GM19025 (cell line): ENCODE measurements around the gene MAMDC2.

Source experiments
- ATAC-seq: cut with Tn5 transposase; IDR thresholded peaks from one replicate; pipeline ENCODE4 v1.9.1; 2021; ENCODE audit warnings: mild to moderate bottlenecking, low read depth, moderate library complexity; ENCODE audit not compliant: unreplicated experiment

MAMDC2 gene

DNA sequence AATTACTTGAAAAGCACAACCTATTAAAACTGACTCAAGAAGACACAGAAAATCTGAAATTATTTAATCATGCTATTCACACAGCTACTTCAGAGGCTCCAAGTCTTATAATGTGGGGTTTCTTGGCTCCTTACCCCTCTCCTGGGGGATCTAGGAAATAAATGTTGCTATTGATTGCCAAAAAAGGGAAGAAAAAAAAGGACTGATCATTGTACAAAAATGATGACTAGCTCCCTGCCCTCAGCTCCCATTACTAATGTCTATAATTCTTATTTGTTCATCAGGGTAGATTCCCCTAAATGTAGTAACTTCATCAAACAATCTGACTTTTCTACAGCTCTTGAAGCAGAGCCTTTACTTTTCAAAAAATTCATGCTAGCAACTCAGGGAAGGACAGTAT is 211.8 kb downstream of the MAMDC2 start:
- ATAC-seq, result no peak

- ATAC-seq, result no peak
Observed at GRCh38 chr9:70256123-70256551, 212.5 kb downstream of the MAMDC2 start.

GRCh38 chr9:70257502-70257901 is 213.9 kb downstream of the MAMDC2 start:
- no peak for ATAC-seq

DNA sequence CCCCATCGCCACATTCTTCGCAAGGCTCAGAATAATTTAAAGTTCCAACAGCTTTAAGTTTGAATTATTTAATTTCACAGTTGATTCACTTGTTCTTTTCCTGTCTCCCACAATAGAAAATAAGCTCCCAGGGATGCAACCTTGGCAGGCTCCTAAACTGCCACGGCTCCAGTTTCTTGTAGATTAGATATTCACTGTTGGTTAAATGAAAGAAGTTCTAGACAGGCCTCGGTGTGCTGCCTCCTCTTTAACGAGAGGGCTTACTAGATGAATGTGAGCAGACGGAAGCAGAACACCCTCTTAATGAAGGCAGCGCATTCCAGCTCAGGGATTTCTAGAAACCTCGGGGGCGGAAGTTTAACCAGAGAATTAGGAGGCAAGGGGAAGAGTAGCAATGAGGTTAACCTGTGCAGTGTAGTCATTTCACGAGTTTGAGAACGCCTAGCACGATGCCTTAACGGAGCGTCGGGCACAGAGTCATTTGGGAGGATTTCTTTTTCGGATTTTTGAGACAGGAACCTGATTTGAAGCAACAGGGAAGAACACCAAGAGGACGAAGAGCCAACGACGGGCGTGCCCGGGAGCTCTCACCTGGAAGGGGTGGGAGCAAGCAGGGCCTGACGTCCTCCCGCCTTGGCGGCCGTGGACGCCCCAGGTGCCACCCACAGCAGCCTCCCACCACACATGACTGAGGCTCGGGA is 214.5 kb downstream of the MAMDC2 start:
- peak; percentile 43 for ATAC-seq

DNA sequence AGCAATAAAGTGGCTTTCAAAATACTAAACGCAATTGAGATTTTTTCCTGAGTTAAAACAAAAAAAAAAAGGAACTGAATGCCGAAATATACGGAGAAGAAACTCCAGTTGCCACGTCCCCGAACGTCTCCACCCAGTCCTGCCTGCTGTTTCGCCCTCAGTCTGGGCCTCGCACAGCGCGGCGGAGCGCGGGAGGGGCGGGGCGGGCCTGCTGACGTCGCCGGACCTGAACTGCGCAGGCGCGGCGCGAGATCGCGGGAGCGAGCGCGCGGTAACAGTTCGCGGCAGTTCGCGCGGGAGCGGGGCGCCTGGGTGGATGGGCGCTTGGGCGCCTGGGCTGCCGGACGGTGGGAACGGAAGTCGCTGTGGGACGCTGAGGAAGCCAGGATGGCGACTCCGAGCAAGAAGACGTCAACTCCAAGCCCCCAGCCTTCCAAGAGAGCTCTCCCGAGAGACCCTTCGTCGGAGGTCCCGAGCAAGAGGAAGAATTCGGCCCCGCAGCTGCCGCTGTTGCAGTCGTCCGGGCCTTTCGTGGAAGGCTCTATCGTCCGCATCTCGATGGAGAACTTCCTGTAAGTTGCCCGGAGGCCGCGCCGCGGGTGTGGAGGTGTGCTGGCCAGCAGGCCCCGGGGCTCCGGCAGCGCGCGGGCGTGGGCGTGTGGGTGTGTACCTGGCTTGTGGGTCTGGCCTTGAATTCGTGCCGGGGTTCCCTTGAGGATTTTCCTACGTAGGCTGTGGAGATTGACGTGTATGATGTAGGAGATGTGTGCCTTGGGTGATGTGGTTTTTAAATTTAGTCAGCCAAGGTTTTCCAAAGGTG is 215.3 kb downstream of the MAMDC2 start, which contains the start of gene SMC5:
TSS of gene SMC5 (plus strand) at position 287 of the 820 bp plus-strand sequence. CDS start at position 388, 101 bp downstream.
- ATAC-seq, result peak; percentile 77

- ATAC-seq, result no peak
Observed at GRCh38 chr9:70259512-70259802, 215.8 kb downstream of the MAMDC2 start.

GRCh38 chr9:70260007-70260443 is 216.4 kb downstream of the MAMDC2 start:
- ATAC-seq, result no peak

DNA sequence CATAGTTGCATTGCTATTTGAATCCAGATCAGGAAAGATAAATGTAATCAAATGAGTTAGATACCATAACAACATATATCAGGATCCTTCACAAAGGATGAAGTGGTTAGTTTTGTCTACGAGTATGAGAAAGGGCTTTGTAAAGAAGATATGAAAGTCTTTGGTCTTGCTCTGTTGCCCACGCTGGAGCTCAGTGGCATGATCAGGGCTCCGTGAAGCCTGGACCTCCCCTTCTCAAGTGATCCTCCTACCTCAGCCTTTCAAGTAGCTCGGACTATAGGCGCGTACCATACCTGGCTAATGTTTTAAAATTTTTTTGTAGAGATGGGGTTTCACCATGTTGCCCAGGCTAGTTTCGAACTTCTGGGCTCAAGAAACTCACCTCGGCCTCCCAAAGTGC is 217.0 kb downstream of the MAMDC2 start:
- ATAC-seq, result no peak

GRCh38 chr9:70261131-70261870 is 217.7 kb downstream of the MAMDC2 start:
- ATAC-seq, result no peak

GRCh38 chr9:70262366-70262765 is 218.7 kb downstream of the MAMDC2 start:
- ATAC-seq, result no peak

- ATAC-seq, result no peak
Observed at GRCh38 chr9:70262948-70263347, 219.3 kb downstream of the MAMDC2 start.

GRCh38 chr9:70263421-70263820 is 219.8 kb downstream of the MAMDC2 start:
- no peak for ATAC-seq
